ENCODE data around the gene GRID1.
"Not testable (repeated sequence)": the region's sequence is repeated elsewhere in the genome, so short reads cannot be mapped to it uniquely, and the experiment has no call there.

GRID1 gene

DNA sequence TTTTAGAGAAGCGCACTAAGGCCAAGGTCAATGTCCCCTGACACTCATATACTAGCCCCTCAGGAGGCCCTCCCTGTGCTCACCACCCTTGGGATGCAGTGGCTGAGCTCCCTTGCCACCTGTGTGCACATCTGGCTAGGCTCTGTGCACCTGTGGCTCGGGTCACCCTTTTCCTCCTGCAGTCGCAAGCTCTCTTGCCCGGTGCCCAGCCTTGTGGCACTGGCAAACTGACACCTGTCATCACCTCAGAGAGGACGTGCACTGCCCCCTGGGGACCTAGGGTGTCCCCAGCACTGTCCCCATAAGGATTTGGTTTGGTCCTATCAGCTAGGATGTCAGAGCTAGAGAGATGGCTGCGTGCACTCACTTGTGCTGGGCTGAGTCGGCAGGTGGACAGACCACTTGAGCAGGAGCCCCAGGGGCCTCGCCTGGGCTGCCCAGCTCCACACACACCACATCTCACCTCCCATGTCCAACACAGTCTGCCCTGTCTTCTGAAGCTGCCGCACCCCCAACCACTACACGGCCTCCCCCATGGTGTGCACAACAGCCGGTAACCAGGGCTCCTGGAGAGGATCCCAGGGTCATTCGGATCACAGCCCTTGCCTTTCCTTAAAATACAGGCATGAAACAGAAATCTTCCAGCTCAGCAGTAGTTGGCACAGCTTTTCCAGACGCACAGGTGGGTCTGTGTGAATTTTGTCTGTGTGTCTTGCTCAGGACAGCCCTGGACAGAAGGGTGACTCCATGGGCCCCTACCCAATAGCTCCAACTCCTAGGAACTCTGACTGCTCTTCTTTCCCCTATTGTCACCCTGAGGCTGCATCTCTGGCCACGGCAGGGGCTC is 111.0 kb downstream of the GRID1 start:
- H3K4me3 ChIP-seq (ENCODE audit: low read depth, low read length) = no peak overlapping the region

DNA sequence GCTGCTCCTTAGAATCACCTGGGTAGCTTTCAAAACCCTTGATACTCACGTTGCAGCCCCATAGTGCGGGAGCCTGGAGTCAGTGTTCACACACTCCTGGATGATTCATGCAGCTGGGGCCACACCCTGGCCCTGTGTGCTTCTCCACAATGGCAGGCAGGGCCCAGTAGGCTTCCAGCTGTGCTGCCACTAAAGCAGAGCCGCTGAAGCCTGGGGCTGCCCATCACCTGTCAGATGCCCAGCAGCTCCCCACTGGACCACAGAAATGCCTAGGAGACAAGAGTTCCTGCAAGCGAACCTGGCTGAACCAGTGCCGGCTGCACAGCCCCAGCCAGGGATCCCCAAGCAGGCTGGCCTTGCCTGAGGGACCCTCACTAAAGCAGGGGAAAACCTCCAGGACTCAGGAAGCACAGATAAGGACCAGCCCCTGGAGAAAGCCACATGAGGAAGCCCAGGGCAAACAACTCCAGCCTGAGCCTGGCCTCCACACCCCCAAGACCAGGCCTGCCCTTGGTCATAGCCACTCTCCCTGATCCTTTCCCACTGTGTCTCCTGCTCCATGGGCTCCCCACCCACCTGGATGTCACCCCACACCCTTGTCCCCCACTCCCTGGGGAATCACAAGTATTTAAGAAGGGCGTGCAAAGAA is 111.9 kb downstream of the GRID1 start:
- no peak overlapping the region for H3K4me3 ChIP-seq (ENCODE audit: low read depth, low read length)

DNA sequence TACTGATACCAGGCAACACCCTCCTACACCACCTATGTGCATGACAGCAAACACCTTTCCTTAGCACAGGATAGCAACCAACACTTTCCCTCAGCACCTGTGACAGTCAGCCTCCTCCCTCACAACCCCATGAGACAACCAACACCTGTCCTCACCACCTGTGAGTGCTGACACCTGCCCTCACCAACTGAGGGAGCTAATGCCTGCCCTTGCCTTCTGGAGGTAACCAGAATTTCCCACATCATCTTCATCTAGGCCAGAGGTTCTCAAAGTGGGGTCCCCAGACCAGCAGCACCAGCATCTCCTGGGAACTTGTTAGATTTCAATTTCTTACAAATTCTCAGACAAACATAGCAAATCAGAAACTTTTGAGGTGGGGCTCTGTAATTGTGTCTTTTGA is 112.5 kb downstream of the GRID1 start:
- no peak overlapping the region for H3K4me3 ChIP-seq (ENCODE audit: low read depth, low read length)

DNA sequence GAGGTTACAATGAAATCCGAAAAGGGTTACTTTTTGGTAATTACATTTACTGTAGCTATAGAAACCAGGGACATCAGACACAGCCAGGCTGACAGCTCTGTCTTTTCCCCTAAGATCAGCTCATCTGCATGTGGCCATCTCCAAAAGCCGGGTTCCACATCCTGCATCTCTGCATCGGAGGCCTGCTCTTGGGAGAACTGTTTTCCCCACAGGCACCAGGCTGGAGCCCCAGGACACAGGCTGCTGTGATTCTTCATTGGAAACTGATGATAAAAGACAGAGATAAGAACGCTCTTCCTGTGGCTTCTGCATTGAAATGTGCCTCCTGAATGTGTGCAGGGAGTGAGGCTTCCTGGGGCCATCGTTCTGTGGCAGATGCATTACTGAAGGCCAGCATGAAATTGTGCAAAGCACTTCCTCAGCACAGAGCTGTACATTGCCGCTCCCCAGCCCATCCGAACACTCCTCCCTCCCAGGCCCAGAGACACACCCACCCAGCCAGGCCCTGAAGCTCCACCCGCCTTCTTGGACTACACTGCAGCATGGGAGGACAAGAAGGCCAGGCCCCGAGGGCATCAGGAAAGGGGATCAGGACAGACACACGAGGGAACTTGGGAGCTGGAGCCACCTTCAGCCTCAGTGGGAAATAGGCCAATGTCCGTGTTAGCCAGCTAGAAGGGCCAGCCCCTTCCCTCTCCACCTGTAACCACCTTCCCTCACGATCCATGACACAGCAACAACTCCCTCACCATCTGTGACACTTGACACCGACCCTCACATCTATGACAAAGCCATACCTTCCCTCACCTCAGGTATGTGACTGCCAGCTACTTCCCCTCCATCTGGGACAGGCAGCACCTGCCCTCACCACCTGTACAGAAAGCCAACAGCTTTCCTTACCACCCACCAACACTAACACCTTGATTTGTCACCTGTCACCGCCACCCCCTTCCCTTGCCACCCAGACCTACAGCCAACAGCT is 113.2 kb downstream of the GRID1 start:
- no peak overlapping the region for H3K4me3 ChIP-seq (ENCODE audit: low read depth, low read length)

DNA sequence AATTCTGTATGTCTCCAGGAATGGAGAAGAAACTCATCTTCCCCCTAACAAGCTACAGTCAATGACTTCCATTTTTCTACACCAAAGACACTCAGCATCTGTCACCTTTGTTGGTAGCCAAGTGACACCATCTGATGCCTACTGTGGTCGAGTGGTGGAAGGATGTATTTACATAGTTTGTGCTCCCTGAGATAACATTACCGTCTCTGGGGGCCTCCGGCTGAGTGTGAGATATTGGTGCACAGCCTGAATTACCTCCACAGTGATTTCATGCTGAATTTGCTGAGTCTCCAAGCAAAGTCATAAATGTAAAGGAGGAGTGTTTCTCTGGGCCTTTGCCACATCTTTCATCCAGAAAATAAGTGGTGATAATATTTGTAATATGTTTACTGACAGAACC is 114.0 kb downstream of the GRID1 start:
- no peak overlapping the region for H3K4me3 ChIP-seq (ENCODE audit: low read depth, low read length)

DNA sequence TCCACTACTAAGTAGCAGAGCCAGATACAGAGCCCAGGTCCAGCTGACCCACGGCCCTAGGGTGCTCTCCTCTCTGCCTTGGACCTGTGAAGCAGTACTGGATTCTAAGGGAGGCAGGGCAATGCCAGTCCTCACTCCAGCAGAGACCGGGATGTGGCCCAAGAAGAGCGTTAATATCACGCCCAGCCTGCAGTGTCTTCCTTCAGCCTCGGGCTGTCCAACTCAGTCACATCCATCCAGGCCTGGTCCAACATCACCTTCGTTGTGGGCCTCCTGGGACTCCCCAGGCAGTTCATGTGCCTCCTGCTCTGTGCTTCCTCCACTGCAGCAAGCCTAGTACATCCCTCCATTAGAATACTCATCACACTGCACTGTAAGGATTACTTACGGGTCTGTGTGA is 114.5 kb downstream of the GRID1 start:
- H3K4me3 ChIP-seq (ENCODE audit: low read depth, low read length) = no peak overlapping the region

DNA sequence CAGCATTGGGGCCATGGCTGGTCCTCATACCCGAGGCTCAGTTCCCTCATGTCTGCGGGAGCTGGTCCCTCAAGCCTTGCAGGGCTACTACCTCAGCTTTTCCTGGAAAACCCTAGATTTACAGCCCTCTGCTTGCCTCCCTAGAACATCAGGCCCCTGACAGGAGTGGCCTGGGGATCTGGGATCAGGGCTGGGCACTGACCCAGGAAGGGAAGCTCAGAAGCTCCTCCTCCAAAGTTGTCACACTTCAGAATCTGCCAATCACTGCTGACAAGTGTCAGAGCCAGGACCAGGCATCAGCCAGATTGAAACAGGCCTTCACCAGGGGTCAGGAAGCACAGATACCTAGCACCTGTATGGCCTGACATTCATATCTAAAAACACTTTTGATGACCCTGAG is 115.2 kb downstream of the GRID1 start:
- H3K4me3 ChIP-seq (ENCODE audit: low read depth, low read length) = no peak overlapping the region

DNA sequence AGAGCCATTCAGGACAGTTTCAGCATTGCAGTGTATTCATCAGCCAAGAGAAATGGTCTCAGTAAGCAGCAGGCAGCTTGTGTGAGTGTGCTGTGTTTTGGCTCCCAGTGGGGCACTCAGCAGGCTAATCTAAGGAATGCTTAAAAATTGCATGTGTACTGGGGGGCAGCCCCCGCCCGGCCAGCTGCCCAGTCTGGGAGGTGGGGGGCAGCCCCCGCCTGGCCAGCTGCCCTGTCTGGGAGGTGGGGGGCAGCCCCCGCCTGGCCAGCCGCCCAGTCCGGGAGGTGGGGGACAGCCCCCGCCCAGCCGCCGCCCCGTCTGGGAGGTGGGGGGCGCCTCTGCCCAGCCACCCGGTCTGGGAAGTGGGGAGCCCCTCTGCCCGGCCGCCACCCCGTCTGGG is 116.2 kb downstream of the GRID1 start:
- H3K4me3 ChIP-seq (ENCODE audit: low read depth, low read length) = no peak overlapping the region

DNA sequence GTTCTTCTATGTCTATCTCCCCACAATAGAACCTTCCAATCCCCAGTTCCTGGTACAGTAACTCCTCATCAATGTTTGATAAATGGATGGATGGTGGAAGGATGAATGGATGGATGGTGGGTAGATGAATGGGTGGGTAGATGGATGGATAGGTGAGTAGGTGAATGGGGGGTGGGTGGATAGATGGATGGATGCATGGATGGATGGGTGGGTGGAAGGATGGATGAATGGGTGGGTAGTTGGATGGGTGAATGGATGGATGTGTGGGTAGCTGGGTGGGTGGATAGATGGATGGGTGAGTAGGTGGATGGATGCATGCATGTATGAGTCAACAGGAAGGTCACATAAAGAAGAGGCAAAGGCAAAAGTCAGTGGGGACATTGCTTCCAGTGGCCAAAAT is 116.8 kb downstream of the GRID1 start:
- no peak overlapping the region for H3K4me3 ChIP-seq (ENCODE audit: low read depth, low read length)

DNA sequence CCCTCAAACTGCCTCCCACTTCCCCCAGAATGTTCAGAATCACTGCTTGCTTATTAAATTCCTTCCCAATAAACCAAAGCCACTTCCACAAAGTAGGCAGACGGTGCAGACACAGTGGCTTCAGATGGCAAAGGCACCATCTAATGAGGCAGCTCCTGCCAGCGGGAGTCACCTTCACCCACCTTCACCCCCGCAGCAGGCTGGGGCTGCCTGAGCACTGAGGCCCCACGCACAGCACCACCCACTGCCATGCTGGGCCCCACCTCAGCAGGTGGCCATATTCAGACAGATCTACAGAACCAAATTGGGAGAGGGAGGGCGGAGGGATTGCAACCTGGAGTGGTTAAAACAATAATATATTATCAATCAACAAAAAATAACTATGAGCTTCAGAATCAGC is 118.5 kb downstream of the GRID1 start:
- H3K4me3 ChIP-seq (ENCODE audit: low read depth, low read length) = no peak overlapping the region

DNA sequence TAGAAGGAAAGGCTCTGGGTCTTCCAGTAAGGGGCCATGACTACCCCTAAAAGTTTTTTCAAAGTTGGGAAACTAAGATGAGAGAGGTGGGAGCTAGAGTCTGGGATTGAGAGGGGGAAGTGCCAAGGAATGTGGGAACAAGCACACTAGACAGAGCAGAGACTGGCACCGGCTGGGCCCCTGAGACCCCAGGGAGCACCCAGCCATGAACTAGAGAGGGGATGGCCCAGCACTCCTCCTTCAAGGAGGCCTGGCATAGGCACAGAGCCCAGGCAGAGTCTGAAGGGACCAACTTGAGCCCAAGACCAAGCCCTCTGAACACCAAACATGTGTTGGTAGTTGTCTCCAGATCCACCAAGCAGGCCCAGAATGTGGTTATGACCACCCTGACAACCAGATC is 119.0 kb downstream of the GRID1 start:
- H3K4me3 ChIP-seq (ENCODE audit: low read depth, low read length) = no peak overlapping the region

DNA sequence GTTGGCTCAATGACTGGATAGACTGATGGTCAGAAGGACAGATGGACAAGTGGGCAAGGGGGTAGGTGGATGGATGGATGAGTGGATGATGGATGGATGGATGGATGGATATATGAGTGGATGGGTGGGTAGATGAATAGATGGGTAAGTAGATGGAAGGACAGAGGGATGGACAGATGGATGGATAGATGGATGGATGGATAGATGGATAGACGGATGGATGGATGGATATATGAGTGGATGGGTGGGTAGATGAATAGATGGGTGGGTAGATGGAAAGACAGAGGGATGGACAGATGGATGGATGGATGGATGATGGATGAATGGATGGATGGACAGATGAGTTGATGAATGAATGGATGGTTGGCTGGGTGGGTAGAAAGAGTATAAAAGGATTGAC is 119.5 kb downstream of the GRID1 start:
- no peak overlapping the region for H3K4me3 ChIP-seq (ENCODE audit: low read depth, low read length)

DNA sequence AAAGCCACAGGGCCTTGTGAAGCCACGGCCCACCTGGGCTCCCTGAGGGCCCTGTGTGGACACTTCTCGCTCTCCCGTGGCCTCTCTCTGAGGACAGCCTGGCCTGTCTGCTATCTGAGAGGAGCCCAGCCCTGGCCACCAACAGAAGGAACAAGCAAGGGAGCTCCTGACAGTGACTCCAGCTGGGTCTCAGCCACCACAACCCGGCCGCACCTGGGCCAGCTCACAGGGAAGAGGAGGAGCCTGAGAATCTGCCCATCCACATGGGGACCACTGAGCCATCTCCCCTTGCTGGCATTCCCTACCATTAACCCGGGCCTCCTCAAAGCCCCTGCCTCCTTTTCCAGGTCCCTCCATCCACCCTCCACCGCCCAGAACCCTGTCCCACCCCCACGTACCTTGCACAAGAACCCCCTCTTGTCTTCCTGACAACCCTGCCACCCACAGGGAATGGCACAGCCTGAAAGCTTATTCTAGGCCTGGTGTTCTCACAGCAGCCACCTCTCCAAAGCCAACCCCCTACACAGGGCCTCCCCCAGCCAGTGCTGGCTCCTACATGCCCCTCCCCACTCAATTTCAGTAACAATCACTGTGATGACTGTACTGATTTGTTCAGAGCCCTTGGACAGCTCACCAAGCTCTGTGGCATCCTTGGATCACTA is 120.2 kb downstream of the GRID1 start:
- no peak overlapping the region for H3K4me3 ChIP-seq (ENCODE audit: low read depth, low read length)

DNA sequence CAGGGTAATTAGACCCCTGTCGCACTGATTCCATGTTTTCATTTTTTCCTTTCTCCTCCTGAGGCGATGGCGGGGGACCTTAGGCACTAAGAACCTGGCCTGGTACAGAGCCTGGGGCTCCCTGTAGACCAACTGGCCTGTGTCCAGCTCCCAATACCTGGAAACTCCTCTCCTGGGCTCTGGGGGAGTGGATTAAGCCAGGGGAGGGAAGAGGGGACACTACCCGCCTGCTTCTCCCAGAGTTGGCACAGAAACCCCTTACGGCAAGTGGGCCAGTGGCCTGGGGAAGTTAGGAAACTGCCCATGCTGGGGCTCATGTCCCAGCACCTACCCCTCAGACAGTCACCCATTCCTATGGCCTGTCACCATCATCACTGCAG is 121.6 kb downstream of the GRID1 start:
- H3K4me3 ChIP-seq (ENCODE audit: low read depth, low read length) = no peak overlapping the region

DNA sequence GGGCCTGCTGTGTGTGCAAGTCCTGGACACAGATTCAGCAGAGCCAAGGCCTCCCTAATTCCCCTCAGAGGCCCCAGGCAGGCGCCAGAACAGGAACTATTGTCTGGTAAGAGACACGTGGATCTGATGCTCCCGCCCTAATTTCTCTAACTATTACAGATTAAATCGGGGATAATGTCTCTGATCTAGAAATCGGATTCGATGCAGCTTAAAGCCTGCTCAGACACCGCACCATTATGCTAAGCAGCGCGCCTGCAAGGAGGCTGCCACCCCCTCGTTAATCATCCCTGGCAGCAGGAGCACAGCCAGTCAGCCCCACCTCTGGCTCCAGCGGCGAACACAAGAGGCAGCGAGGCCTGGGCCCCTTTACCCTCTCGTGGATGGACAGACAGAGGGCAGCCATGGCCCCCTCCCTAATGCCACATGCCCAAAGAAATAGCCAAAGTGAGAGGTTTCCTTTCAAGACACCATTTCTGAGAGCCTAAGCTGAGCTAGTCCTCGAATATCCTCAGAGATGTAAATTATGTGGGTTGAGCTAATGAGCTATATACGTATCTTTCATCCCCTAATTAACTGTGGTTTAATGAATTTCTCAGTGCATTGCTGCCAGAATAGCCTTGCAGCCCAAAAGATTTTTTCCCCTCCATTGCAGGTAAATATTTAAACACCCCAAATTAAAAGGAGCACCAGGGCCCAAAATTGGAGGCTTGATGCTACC is 122.1 kb downstream of the GRID1 start:
- H3K4me3 ChIP-seq (ENCODE audit: low read depth, low read length) = no peak overlapping the region

DNA sequence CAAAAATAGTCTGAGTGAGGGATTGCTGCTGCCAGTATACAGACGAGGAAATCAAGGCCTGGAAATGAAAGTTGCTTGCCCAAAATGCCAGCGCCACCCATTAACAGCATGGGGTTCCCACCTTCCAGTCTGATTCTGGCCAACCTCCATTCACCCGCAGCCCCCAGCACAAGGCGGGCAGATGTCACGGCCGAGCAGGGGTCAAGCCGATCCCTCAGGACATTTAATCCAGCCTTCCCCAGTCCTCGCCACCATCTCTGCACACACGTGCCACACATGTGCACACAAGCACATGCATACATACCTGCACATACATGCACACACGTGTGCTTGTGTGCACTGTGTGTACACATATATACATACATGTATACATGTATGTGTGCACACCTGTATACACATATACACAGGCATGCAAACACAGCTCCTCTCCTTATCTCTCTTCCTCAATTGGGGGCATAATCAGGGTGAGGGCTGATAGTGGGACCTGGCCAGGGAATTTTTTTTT is 122.9 kb downstream of the GRID1 start:
- no peak overlapping the region for H3K4me3 ChIP-seq (ENCODE audit: low read depth, low read length)

DNA sequence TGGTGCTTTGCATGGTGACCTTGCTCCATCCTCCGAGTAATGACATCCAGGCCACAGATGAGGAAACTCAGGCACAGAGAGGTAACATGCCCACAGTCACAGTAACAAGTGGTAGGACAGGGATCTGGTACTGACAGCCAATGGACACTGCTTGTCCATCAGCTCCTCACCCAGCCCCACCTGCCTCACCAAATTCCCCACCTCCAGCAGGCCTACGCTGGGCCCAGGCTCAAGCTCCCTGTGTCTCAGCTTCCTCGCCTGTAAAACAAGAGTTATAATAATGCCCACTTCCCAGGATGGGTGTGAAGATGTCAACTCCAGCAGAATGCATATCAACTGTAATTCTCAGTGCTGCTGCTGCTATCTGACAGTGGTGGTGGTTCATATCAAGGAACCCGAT is 123.8 kb downstream of the GRID1 start:
- H3K4me3 ChIP-seq (ENCODE audit: low read depth, low read length) = no peak overlapping the region

DNA sequence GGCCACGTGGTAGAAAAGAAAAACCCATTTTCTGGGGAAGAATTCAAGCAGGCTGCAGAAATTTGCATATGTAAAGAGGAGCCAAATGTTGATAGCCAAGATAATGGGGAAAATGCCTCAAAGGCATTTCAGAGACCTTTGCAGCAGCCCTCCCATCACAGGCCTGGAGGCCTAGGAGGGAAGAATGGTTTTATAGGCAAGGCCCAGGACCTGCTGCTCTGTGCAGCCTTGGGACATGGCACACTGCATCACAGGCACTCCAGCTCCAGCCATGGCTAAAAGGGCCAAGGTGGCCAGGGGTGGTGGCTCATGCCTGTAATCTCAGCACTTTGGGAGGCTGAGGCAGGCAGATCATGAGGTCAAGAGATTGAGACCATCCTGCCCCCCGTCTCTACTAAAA is 128.5 kb downstream of the GRID1 start:
- not testable (repeated sequence) for H3K4me3 ChIP-seq (ENCODE audit: low read depth, low read length)

DNA sequence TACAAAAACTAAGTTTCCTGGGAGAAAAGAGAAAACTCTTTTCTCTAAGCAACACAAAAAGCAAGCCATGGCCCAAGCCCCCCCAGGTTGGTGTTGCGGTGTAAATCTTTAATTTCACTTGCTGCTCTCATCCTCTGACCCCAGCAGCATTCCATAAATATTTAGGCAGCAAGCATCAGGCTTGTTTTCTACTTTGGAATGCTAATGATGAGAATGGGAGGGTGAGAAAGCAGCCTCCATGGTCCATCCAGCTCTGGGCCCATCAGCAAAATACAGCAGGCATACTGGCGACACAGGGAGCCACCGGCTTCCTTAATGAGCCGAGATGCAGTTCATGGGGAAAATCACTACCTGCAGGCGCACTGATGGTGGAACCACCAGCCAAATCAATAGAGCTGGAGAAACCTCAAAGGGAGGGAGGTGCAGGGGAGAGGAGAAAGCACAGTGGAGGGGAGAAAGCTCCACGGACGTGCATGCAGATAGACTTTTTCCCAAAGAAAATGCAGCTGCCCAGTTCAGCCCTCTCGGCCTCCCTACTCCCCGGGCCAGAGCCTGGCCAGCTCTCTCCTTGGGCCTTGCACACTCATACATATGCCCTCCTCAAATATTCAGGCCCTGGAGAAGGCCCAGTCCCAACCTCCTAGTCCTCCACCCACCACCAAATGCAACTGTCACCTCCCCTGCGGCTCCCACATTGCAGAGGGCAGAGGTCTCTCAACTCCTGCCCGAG is 131.9 kb downstream of the GRID1 start:
- H3K4me3 ChIP-seq (ENCODE audit: low read depth, low read length) = no peak overlapping the region
